ENCODE measurements around the gene PLLP.

- TF ChIP-seq CTCF (optimal IDR thresholded peaks at IDR 0.05 in 1 of 3, IDR thresholded peaks at IDR 0.05 in 1 of 3, conservative IDR thresholded peaks at IDR 0.05 in 1 of 3; ENCODE audit: extremely low read depth in 1 of 3, insufficient read depth in 2 of 3, low read length in 3 of 3) (no peak), EZH2 (IDR thresholded peaks at IDR 0.05; ENCODE audit: low read length) (no peak)
Observed at GRCh38 chr16:57223057-57223456, 61.4 kb downstream of the PLLP start.
